ENCODE results near the gene TFAP2E.

- TF ChIP-seq REST (IDR thresholded peaks at IDR 0.05; ENCODE audit: insufficient read depth in 1 of 2, low read depth in 2 of 2, low read length in 1 of 2), result no peak
- no peak for TF ChIP-seq CTCF (IDR thresholded peaks at IDR 0.05)
- no peak for TF ChIP-seq SIN3A (IDR thresholded peaks at IDR 0.05; ENCODE audit: borderline replicate concordance, insufficient read depth, low read depth, low read length)
Observed at GRCh38 chr1:35580949-35581388, 7.9 kb downstream of the TFAP2E start.
